CD14-positive monocyte (primary cell): ENCODE measurements around the gene SGCD. TPM values are rescaled to one million over a fixed set of nuclear protein-coding genes. Genes with fewer than 3 reads are reported as not detected.

ENCODE experiments used
- DNase-seq, 3 donors: peaks; one replicate each; pipeline ENCODE4 v3.0.0-alpha.2; 2011 to 2022
- H2AFZ ChIP-seq: 2 replicates; pipeline ENCODE4 v1.6.0; 2012; ENCODE audit warnings: mild to moderate bottlenecking, low read depth, low read length, inconsistent platforms; ENCODE audit not compliant: insufficient read depth, poor library complexity, severe bottlenecking
- H3K27ac ChIP-seq, 2 donors: 1 replicate in 1 of 2; 2 replicates in 1 of 2; pipeline ENCODE4 v1.5.1; 2012 to 2013; ENCODE audit warnings: low read length in 2 of 2, control low read depth in 1 of 2, inconsistent platforms in 1 of 2, low read depth in 1 of 2, mild to moderate bottlenecking in 1 of 2
- H3K27me3 ChIP-seq, 2 donors: one replicate each; pipeline versions ENCODE4 v1.6.0 to v1.6.1; 2011 to 2013; ENCODE audit warnings: low read length in 2 of 2; ENCODE audit not compliant: control insufficient read depth in 2 of 2, insufficient read depth in 2 of 2
- H3K36me3 ChIP-seq, 2 donors: replicated peaks in 1 of 2; 1 replicate in 1 of 2; 2 replicates in 1 of 2; pipeline versions ENCODE4 v1.5.1 to v1.6.1; 2012 to 2013; ENCODE audit warnings: low read length in 2 of 2, control low read depth in 1 of 2, inconsistent platforms in 1 of 2, mild to moderate bottlenecking in 1 of 2; ENCODE audit not compliant: insufficient read depth in 2 of 2, control insufficient read depth in 1 of 2
- H3K4me1 ChIP-seq, 2 donors: 1 replicate in 1 of 2; 2 replicates in 1 of 2; pipeline versions ENCODE4 v1.5.1 to v1.6.1; 2012 to 2013; ENCODE audit warnings: low read length in 2 of 2, control low read depth in 1 of 2, inconsistent platforms in 1 of 2, mild to moderate bottlenecking in 1 of 2, moderate library complexity in 1 of 2; ENCODE audit not compliant: insufficient read depth in 2 of 2, control insufficient read depth in 1 of 2
- H3K4me2 ChIP-seq: replicated peaks from 2 replicates; pipeline ENCODE3; 2012; ENCODE audit warnings: low read length, moderate library complexity, mild to moderate bottlenecking; ENCODE audit not compliant: poor library complexity, severe bottlenecking; ENCODE audit errors: extremely low read depth
- H3K4me3 ChIP-seq, 3 experiments: fragments of 200-600 bp in 1 of 3; sonication (generic) in 1 of 3; replicated peaks in 1 of 3; 1 replicate in 2 of 3; 2 replicates in 1 of 3; pipeline ENCODE4 v1.5.1; 2011 to 2013; ENCODE audit warnings: low read length in 3 of 3, mild to moderate bottlenecking in 3 of 3, control low read depth in 2 of 3, low read depth in 2 of 3, inconsistent platforms in 1 of 3, moderate library complexity in 1 of 3
- H3K79me2 ChIP-seq: 2 replicates; pipeline ENCODE4 v1.6.0; 2012; ENCODE audit warnings: mild to moderate bottlenecking, control low read depth, inconsistent platforms, low read length, moderate library complexity; ENCODE audit not compliant: insufficient read depth
- H3K9ac ChIP-seq: 2 replicates; pipeline ENCODE4 v1.6.0; 2017; ENCODE audit warnings: low read length, mild to moderate bottlenecking; ENCODE audit not compliant: insufficient read depth, poor library complexity, severe bottlenecking
- H3K9me3 ChIP-seq, 2 donors: replicated peaks in 1 of 2; 1 replicate in 1 of 2; 2 replicates in 1 of 2; pipeline versions ENCODE4 v1.5.1 to v1.6.1; 2012 to 2013; ENCODE audit warnings: low read length in 2 of 2, control low read depth in 1 of 2; ENCODE audit not compliant: control insufficient read depth in 1 of 2, insufficient read depth in 1 of 2
- H4K20me1 ChIP-seq: 2 replicates; pipeline ENCODE4 v1.6.0; 2012; ENCODE audit warnings: mild to moderate bottlenecking, low read length, control low read depth, moderate library complexity; ENCODE audit not compliant: insufficient read depth
- H3K27ac Mint-ChIP-seq, 7 donors: one replicate each; pipeline ENCODE4 v1.8.0; 2020; ENCODE audit warnings: mild to moderate bottlenecking in 7 of 7, mixed read lengths in 7 of 7, moderate library complexity in 6 of 7, inconsistent platforms in 2 of 7
- H3K27me3 Mint-ChIP-seq, 3 donors: one replicate each; pipeline ENCODE4 v1.8.0; 2021 to 2022; ENCODE audit warnings: low read depth in 3 of 3, mild to moderate bottlenecking in 3 of 3, mixed read lengths in 3 of 3, moderate library complexity in 3 of 3, inconsistent platforms in 1 of 3
- H3K36me3 Mint-ChIP-seq, 2 donors: one replicate each; pipeline ENCODE4 v1.8.0; 2020; ENCODE audit warnings: mixed read lengths in 2 of 2, inconsistent platforms in 1 of 2, mild to moderate bottlenecking in 1 of 2
- H3K4me1 Mint-ChIP-seq: one replicate; pipeline ENCODE4 v1.8.0; 2020; ENCODE audit warnings: mild to moderate bottlenecking, mixed read lengths
- H3K4me3 Mint-ChIP-seq, 2 donors: one replicate each; pipeline ENCODE4 v1.8.0; 2020; ENCODE audit warnings: mild to moderate bottlenecking in 2 of 2, mixed read lengths in 2 of 2, moderate library complexity in 1 of 2
- H3K9me3 Mint-ChIP-seq, 7 donors: one replicate each; pipeline ENCODE4 v1.8.0; 2020 to 2022; ENCODE audit warnings: mixed read lengths in 7 of 7, mild to moderate bottlenecking in 6 of 7, moderate library complexity in 6 of 7, inconsistent platforms in 2 of 7
- CTCF ChIP-seq: fragments of 200-600 bp; IDR thresholded peaks from one replicate; pipeline ENCODE4 v1.8.0; 2022; ENCODE audit warnings: antibody characterized with exemption, mild to moderate bottlenecking
- WGBS: methylation state at CpG from one replicate; pipeline ENCODE4 v1.1.5; 2013; ENCODE audit warnings: missing lambda C conversion rate; ENCODE audit not compliant: insufficient coverage; 5-methylcytosine and 5-hydroxymethylcytosine counted together
- intact Hi-C, 2 donors: fragments of 100-400 bp; cut with micrococcal nuclease; formaldehyde crosslinking; loops; one replicate each; pipeline versions ENCODE4 v1.15.0 to v1.15.1; 2023
- polyA minus RNA-seq: library from RNA; depleted of rRNA, polyadenylated mRNA; stranded (reverse); fragments of >200 nt; gene quantifications from 2 replicates; pipeline ENCODE4 v1.2.3, GENCODE V29; 2012
- polyA plus RNA-seq, 3 donors: library from polyadenylated mRNA; depleted of rRNA in 1 of 3; unstranded in 2 of 3; stranded (reverse) in 1 of 3; fragments of 300-500 nt in 2 of 3; fragments of >200 nt in 1 of 3; fragmentation: Illumina TruSeq in 2 of 3; gene quantifications; 1 replicate in 2 of 3; 2 replicates in 1 of 3; pipeline ENCODE4 v1.2.3, GENCODE V29; 2012 to 2021
- total RNA-seq, 12 experiments: library from RNA in 1 of 12; stranded (reverse) in 1 of 12; fragments of 120-200 nt in 1 of 12; gene quantifications; one replicate each; pipeline ENCODE4 v1.2.4 and lab custom pipeline; 2013 to 2026; ENCODE audit warnings: mixed read lengths in 6 of 12, inconsistent platforms in 1 of 12

SGCD gene
- 0.13 TPM for total RNA-seq (2013)
- not detected for polyA plus RNA-seq
- 0.14 TPM in 1 of 2 replicates, not detected in the other for polyA minus RNA-seq
- 0 to 2.1 (median 0.06) reads per million in 11 experiments for total RNA-seq (lab: John Stamatoyannopoulos, UW)

- Mint-ChIP-seq H3K36me3 (no peaks in the 10 kb centered on the region), H3K4me1 (no peaks in the 10 kb centered on the region), H3K27me3 (peaks cover 0 to 3% (median 1%) of the 10 kb centered on the region in 3 donors), H3K27ac (no peak within 1 kb of the TSS), H3K4me3 (no peak within 1 kb of the TSS), H3K9me3 (peaks cover 0 to 7% (median 0%) of the 10 kb centered on the region in 7 donors)
- H3K27me3 ChIP-seq, result no peaks in the 10 kb centered on the region
- H4K20me1 ChIP-seq, result no peaks in the 10 kb centered on the region
- no peak within 1 kb of the TSS for H3K4me3 ChIP-seq
- no peaks in the 10 kb centered on the region for H3K79me2 ChIP-seq
- no peak within 1 kb of the TSS for H3K27ac ChIP-seq
- 66% methylated on average over 18 of the region's 18 CpGs for WGBS
- H3K9me3 ChIP-seq, result peaks cover 3 to 8% of the 10 kb centered on the region in 2 donors
- H3K36me3 ChIP-seq, result no peaks in the 10 kb centered on the region
- TF ChIP-seq CTCF, result no peak
- H2AFZ ChIP-seq, result no peak within 1 kb of the TSS
- H3K9ac ChIP-seq, result no peak within 1 kb of the TSS
- intact Hi-C loops, result no loop called here
- no peak within 1 kb of the TSS for H3K4me2 ChIP-seq
- no peaks in the 10 kb centered on the region for H3K4me1 ChIP-seq
- no peak for DNase-seq
Measured at GRCh38 chr5:156326718-156327259, at the start of gene SGCD. TSS of gene SGCD (plus strand) at chr5:156327164.

GRCh38 chr5:156277290-156277689, 49.7 kb upstream of the SGCD start:
- Histone ChIP-seq H3K9me3 (peaks cover 0 to 6% of the 10 kb centered on the region in 2 donors), H3K4me3 (no peak overlapping the region), H3K27ac (no peak overlapping the region), H3K9ac (no peak overlapping the region), H3K27me3 (no peaks in the 10 kb centered on the region), H2AFZ (no peak overlapping the region), H3K4me1 (no peaks in the 10 kb centered on the region), H3K79me2 (no peaks in the 10 kb centered on the region), H3K36me3 (no peaks in the 10 kb centered on the region), H4K20me1 (no peaks in the 10 kb centered on the region), H3K4me2 (no peak overlapping the region)
- WGBS, result 100% methylated on average over 1 of the region's 2 CpGs
- DNase-seq, result no peak
- H3K27ac Mint-ChIP-seq, result no peak overlapping the region
- no peaks in the 10 kb centered on the region for H3K4me1 Mint-ChIP-seq
- intact Hi-C loops, result no loop called here
- no peaks in the 10 kb centered on the region for H3K36me3 Mint-ChIP-seq
- no peaks in the 10 kb centered on the region for H3K27me3 Mint-ChIP-seq
- TF ChIP-seq CTCF, result no peak
- H3K9me3 Mint-ChIP-seq, result peaks cover 0 to 4% (median 0%) of the 10 kb centered on the region in 7 donors
- no peak overlapping the region for H3K4me3 Mint-ChIP-seq
